Activated naive CD4-positive, alpha-beta T cell treated with anti-CD3 and anti-CD28 coated beads, Interleukin-2, amount 50 U/mL, for 24 hours (primary cell): Measurements from ENCODE around the gene ATXN3L.
"Not testable (repeated sequence)": the region's sequence is repeated elsewhere in the genome, so short reads cannot be mapped to it uniquely, and the experiment has no call there.

Experiments used
- H3K27ac Mint-ChIP-seq: one replicate; pipeline ENCODE4 v1.8.0; 2021; ENCODE audit warnings: mild to moderate bottlenecking, mixed read lengths
- H3K27me3 Mint-ChIP-seq: one replicate; pipeline ENCODE4 v1.8.0; 2021; ENCODE audit warnings: mixed read lengths
- H3K36me3 Mint-ChIP-seq: one replicate; pipeline ENCODE4 v1.8.0; 2021; ENCODE audit warnings: mixed read lengths
- H3K4me1 Mint-ChIP-seq: one replicate; pipeline ENCODE4 v1.8.0; 2021; ENCODE audit warnings: mixed read lengths
- H3K4me3 Mint-ChIP-seq: one replicate; pipeline ENCODE4 v1.8.0; 2021; ENCODE audit warnings: mild to moderate bottlenecking, mixed read lengths
- H3K9me3 Mint-ChIP-seq: one replicate; pipeline ENCODE4 v1.8.0; 2021; ENCODE audit warnings: mixed read lengths

Gene ATXN3L

GRCh38 chrX:13330446-13330845 lies 10.6 kb upstream of the ATXN3L start:
- Mint-ChIP-seq H3K36me3 (no peaks in the 10 kb centered on the region), H3K9me3 (no peaks in the 10 kb centered on the region), H3K4me3 (no peak overlapping the region), H3K4me1 (no peaks in the 10 kb centered on the region), H3K27me3 (no peaks in the 10 kb centered on the region), H3K27ac (no peak overlapping the region)

GRCh38 chrX:13327666-13328065 lies 7.8 kb upstream of the ATXN3L start:
- Mint-ChIP-seq H3K4me1 (no peaks in the 10 kb centered on the region), H3K4me3 (no peak overlapping the region), H3K27me3 (no peaks in the 10 kb centered on the region), H3K36me3 (no peaks in the 10 kb centered on the region), H3K27ac (no peak overlapping the region), H3K9me3 (no peaks in the 10 kb centered on the region)

GRCh38 chrX:13323241-13323640 lies 3.4 kb upstream of the ATXN3L start:
- no peak overlapping the region for H3K27ac Mint-ChIP-seq
- H3K27me3 Mint-ChIP-seq, result no peaks in the 10 kb centered on the region

GRCh38 chrX:13317366-13317765 lies 2.5 kb downstream of the ATXN3L start:
- H3K4me3 Mint-ChIP-seq, result no peak overlapping the region
- H3K27me3 Mint-ChIP-seq, result no peaks in the 10 kb centered on the region
- no peaks in the 10 kb centered on the region for H3K9me3 Mint-ChIP-seq
- H3K4me1 Mint-ChIP-seq, result no peaks in the 10 kb centered on the region
- no peaks in the 10 kb centered on the region for H3K36me3 Mint-ChIP-seq
- H3K27ac Mint-ChIP-seq, result no peak overlapping the region

More at GRCh38 chrX:13323241-13323640, 3.4 kb upstream of the ATXN3L start:
- no peaks in the 10 kb centered on the region for H3K36me3 Mint-ChIP-seq
- H3K4me1 Mint-ChIP-seq, result no peaks in the 10 kb centered on the region
- H3K9me3 Mint-ChIP-seq, result no peaks in the 10 kb centered on the region
- H3K4me3 Mint-ChIP-seq, result no peak overlapping the region

- no peaks in the 10 kb centered on the region for H3K9me3 Mint-ChIP-seq
- no peaks in the 10 kb centered on the region for H3K27me3 Mint-ChIP-seq
- H3K4me1 Mint-ChIP-seq, result no peaks in the 10 kb centered on the region
- H3K4me3 Mint-ChIP-seq, result no peak overlapping the region
- H3K36me3 Mint-ChIP-seq, result no peaks in the 10 kb centered on the region
- H3K27ac Mint-ChIP-seq, result no peak overlapping the region
These were observed 8.3 kb downstream of the ATXN3L start for GRCh38 chrX:13311560-13311959.

- no peaks in the 10 kb centered on the region for H3K27me3 Mint-ChIP-seq
These were observed 10.2 kb downstream of the ATXN3L start for GRCh38 chrX:13309631-13310030.

GRCh38 chrX:13307041-13307440 lies 12.8 kb downstream of the ATXN3L start:
- peaks cover 6% of the 10 kb centered on the region for H3K9me3 Mint-ChIP-seq
- peaks cover 3% of the 10 kb centered on the region for H3K36me3 Mint-ChIP-seq
- H3K4me1 Mint-ChIP-seq, result peaks cover 12% of the 10 kb centered on the region
- no peak overlapping the region for H3K4me3 Mint-ChIP-seq
- H3K27ac Mint-ChIP-seq, result no peak overlapping the region
- H3K27me3 Mint-ChIP-seq, result no peaks in the 10 kb centered on the region

More at GRCh38 chrX:13309631-13310030, 10.2 kb downstream of the ATXN3L start:
- Mint-ChIP-seq H3K36me3 (no peaks in the 10 kb centered on the region), H3K27ac (no peak overlapping the region), H3K4me1 (no peaks in the 10 kb centered on the region), H3K9me3 (no peaks in the 10 kb centered on the region), H3K4me3 (no peak overlapping the region)

- Mint-ChIP-seq H3K27me3 (no peaks in the 10 kb centered on the region), H3K36me3 (peaks cover 3% of the 10 kb centered on the region), H3K9me3 (peaks cover 6% of the 10 kb centered on the region), H3K4me1 (peaks cover 28% of the 10 kb centered on the region), H3K4me3 (no peak overlapping the region), H3K27ac (no peak overlapping the region)
These were observed 14.7 kb downstream of the ATXN3L start for GRCh38 chrX:13305108-13305507.

- Mint-ChIP-seq H3K27ac (no peak overlapping the region), H3K36me3 (peaks cover 3% of the 10 kb centered on the region), H3K27me3 (no peaks in the 10 kb centered on the region), H3K4me3 (no peak overlapping the region), H3K9me3 (peaks cover 6% of the 10 kb centered on the region), H3K4me1 (peaks cover 33% of the 10 kb centered on the region)
These were observed 15.8 kb downstream of the ATXN3L start for GRCh38 chrX:13304052-13304451.

- not testable (repeated sequence) for H3K36me3 Mint-ChIP-seq, H3K9me3 Mint-ChIP-seq, H3K4me3 Mint-ChIP-seq, H3K27me3 Mint-ChIP-seq, H3K27ac Mint-ChIP-seq
- peaks cover 37% of the 10 kb centered on the region for H3K4me1 Mint-ChIP-seq
These were observed 16.6 kb downstream of the ATXN3L start for GRCh38 chrX:13303248-13303647.

- no peak overlapping the region for H3K27ac Mint-ChIP-seq
- H3K4me1 Mint-ChIP-seq, result peaks cover 37% of the 10 kb centered on the region
- no peaks in the 10 kb centered on the region for H3K27me3 Mint-ChIP-seq
- peaks cover 6% of the 10 kb centered on the region for H3K9me3 Mint-ChIP-seq
- H3K36me3 Mint-ChIP-seq, result peaks cover 3% of the 10 kb centered on the region
- H3K4me3 Mint-ChIP-seq, result no peak overlapping the region
These were observed 21.0 kb downstream of the ATXN3L start for GRCh38 chrX:13298836-13299235.

- Mint-ChIP-seq H3K27me3 (no peaks in the 10 kb centered on the region), H3K36me3 (no peaks in the 10 kb centered on the region), H3K27ac (no peak overlapping the region), H3K9me3 (no peaks in the 10 kb centered on the region), H3K4me3 (no peak overlapping the region), H3K4me1 (peaks cover 16% of the 10 kb centered on the region)
These were observed 24.0 kb downstream of the ATXN3L start for GRCh38 chrX:13295841-13296240.

- Mint-ChIP-seq H3K36me3 (no peaks in the 10 kb centered on the region), H3K27ac (no peak overlapping the region)
These were observed 26.2 kb downstream of the ATXN3L start for GRCh38 chrX:13293700-13294099.

GRCh38 chrX:13290891-13291614 lies 28.8 kb downstream of the ATXN3L start:
- no peaks in the 10 kb centered on the region for H3K27me3 Mint-ChIP-seq
- H3K27ac Mint-ChIP-seq, result no peak overlapping the region
- H3K4me1 Mint-ChIP-seq, result no peaks in the 10 kb centered on the region

More at GRCh38 chrX:13293700-13294099, 26.2 kb downstream of the ATXN3L start:
- no peaks in the 10 kb centered on the region for H3K27me3 Mint-ChIP-seq
- no peaks in the 10 kb centered on the region for H3K9me3 Mint-ChIP-seq
- H3K4me1 Mint-ChIP-seq, result no peaks in the 10 kb centered on the region
- H3K4me3 Mint-ChIP-seq, result no peak overlapping the region

GRCh38 chrX:13288671-13289070 lies 31.2 kb downstream of the ATXN3L start:
- Mint-ChIP-seq H3K9me3 (no peaks in the 10 kb centered on the region), H3K36me3 (peaks cover 3% of the 10 kb centered on the region), H3K27me3 (no peaks in the 10 kb centered on the region), H3K4me3 (no peak overlapping the region), H3K27ac (no peak overlapping the region), H3K4me1 (peaks cover 5% of the 10 kb centered on the region)

More at GRCh38 chrX:13290891-13291614, 28.8 kb downstream of the ATXN3L start:
- Mint-ChIP-seq H3K4me3 (no peak overlapping the region), H3K9me3 (no peaks in the 10 kb centered on the region), H3K36me3 (no peaks in the 10 kb centered on the region)

- no peak overlapping the region for H3K27ac Mint-ChIP-seq
- H3K4me1 Mint-ChIP-seq, result peaks cover 5% of the 10 kb centered on the region
- H3K27me3 Mint-ChIP-seq, result no peaks in the 10 kb centered on the region
- no peaks in the 10 kb centered on the region for H3K9me3 Mint-ChIP-seq
- peaks cover 3% of the 10 kb centered on the region for H3K36me3 Mint-ChIP-seq
- H3K4me3 Mint-ChIP-seq, result no peak overlapping the region
These were observed 32.0 kb downstream of the ATXN3L start for GRCh38 chrX:13287816-13288215.

- H3K27me3 Mint-ChIP-seq, result no peaks in the 10 kb centered on the region
- no peaks in the 10 kb centered on the region for H3K9me3 Mint-ChIP-seq
- no peak overlapping the region for H3K4me3 Mint-ChIP-seq
- H3K36me3 Mint-ChIP-seq, result peaks cover 3% of the 10 kb centered on the region
- H3K4me1 Mint-ChIP-seq, result peaks cover 5% of the 10 kb centered on the region
- no peak overlapping the region for H3K27ac Mint-ChIP-seq
These were observed 34.2 kb downstream of the ATXN3L start for GRCh38 chrX:13285693-13286092.
